Astrocyte (in vitro differentiated cells and primary cell): ENCODE measurements around the gene HOMER1. TPM values are rescaled to one million over a fixed set of nuclear protein-coding genes. Genes with fewer than 3 reads are reported as not detected.

Experiments used
- DNase-seq: peaks from one replicate; pipeline ENCODE4 v3.0.0-alpha.2; 2010; ENCODE audit warnings: low read depth
- FAIRE-seq: peaks from 2 replicates; lab custom pipeline; 2011; peaks lifted over from hg19 to GRCh38; lab: Jason Lieb, UNC
- H2AFZ ChIP-seq: 2 replicates; pipeline ENCODE4 v1.6.0; 2012; ENCODE audit warnings: low read depth, low read length, inconsistent platforms
- H3K27ac ChIP-seq: 2 replicates; pipeline ENCODE4 v1.5.1; 2011; ENCODE audit warnings: low read depth, low read length, inconsistent platforms
- H3K27me3 ChIP-seq: 2 replicates; pipeline ENCODE4 v1.6.0; 2011; ENCODE audit warnings: low read length, inconsistent platforms; ENCODE audit not compliant: insufficient read depth
- H3K36me3 ChIP-seq: 2 replicates; pipeline ENCODE4 v1.5.1; 2011; ENCODE audit warnings: low read length, inconsistent platforms; ENCODE audit not compliant: insufficient read depth
- H3K4me1 ChIP-seq: 2 replicates; pipeline ENCODE4 v1.5.1; 2011; ENCODE audit warnings: low read length, inconsistent platforms; ENCODE audit not compliant: insufficient read depth
- H3K4me2 ChIP-seq: 2 replicates; pipeline ENCODE4 v1.6.0; 2012; ENCODE audit warnings: low read length, inconsistent platforms
- H3K4me3 ChIP-seq: 2 replicates; pipeline ENCODE4 v1.5.1; 2011; ENCODE audit warnings: low read depth, mild to moderate bottlenecking, low read length, inconsistent platforms; ENCODE audit not compliant: insufficient read depth
- H3K79me2 ChIP-seq: 2 replicates; pipeline ENCODE4 v1.6.0; 2012; ENCODE audit warnings: mild to moderate bottlenecking, low read length, inconsistent platforms; ENCODE audit not compliant: insufficient read depth
- H3K9ac ChIP-seq: 2 replicates; pipeline ENCODE4 v1.6.0; 2012; ENCODE audit warnings: mild to moderate bottlenecking, low read length, inconsistent platforms
- H3K9me3 ChIP-seq: 2 replicates; pipeline ENCODE4 v1.5.1; 2012; ENCODE audit warnings: low read depth, mild to moderate bottlenecking, low read length, inconsistent platforms; ENCODE audit not compliant: insufficient read depth
- H4K20me1 ChIP-seq: 2 replicates; pipeline ENCODE4 v1.6.0; 2012; ENCODE audit warnings: low read length, inconsistent platforms; ENCODE audit not compliant: insufficient read depth
- H3K27ac Mint-ChIP-seq: one replicate; pipeline ENCODE4 v1.8.0; 2021; ENCODE audit warnings: mild to moderate bottlenecking, mixed read lengths; ENCODE audit not compliant: unreplicated experiment
- H3K27me3 Mint-ChIP-seq: one replicate; pipeline ENCODE4 v1.8.0; 2021; ENCODE audit warnings: low read depth, mixed read lengths; ENCODE audit not compliant: unreplicated experiment
- H3K36me3 Mint-ChIP-seq: one replicate; pipeline ENCODE4 v1.8.0; 2021; ENCODE audit warnings: low read depth, mixed read lengths; ENCODE audit not compliant: unreplicated experiment
- H3K4me1 Mint-ChIP-seq: one replicate; pipeline ENCODE4 v1.8.0; 2021; ENCODE audit warnings: low read depth, mixed read lengths; ENCODE audit not compliant: unreplicated experiment
- H3K4me3 Mint-ChIP-seq: one replicate; pipeline ENCODE4 v1.8.0; 2021; ENCODE audit warnings: mild to moderate bottlenecking, moderate library complexity, mixed read lengths; ENCODE audit not compliant: unreplicated experiment
- H3K9me3 Mint-ChIP-seq: one replicate; pipeline ENCODE4 v1.8.0; 2021; ENCODE audit warnings: mild to moderate bottlenecking, mixed read lengths; ENCODE audit not compliant: unreplicated experiment
- EZH2 ChIP-seq: IDR thresholded peaks from 2 replicates; pipeline ENCODE4 v1.6.1; 2012; ENCODE audit warnings: mild to moderate bottlenecking, low read length, inconsistent platforms; ENCODE audit not compliant: insufficient read depth
- total RNA-seq: library from RNA; stranded (reverse); gene quantifications from 2 replicates; pipeline ENCODE4 v1.2.1, GENCODE V29; 2021
- TF ChIP-seq, protein P1 (sequence below): IDR thresholded peaks from 2 replicates; pipeline ENCODE4 v1.5.1; 2011; ENCODE audit warnings: low read depth, mild to moderate bottlenecking, inconsistent platforms, low read length, moderate library complexity; ENCODE audit not compliant: insufficient read depth

The HOMER1 gene
- total RNA-seq, 1 donor from 2014 or later = 26.9 TPM

- Histone ChIP-seq H3K27me3 (no peaks in the 10 kb centered on the region), H3K4me2 (no peak overlapping the region), H3K4me3 (no peak overlapping the region), H3K36me3 (no peaks in the 10 kb centered on the region), H3K9ac (no peak overlapping the region), H3K9me3 (peaks cover 3% of the 10 kb centered on the region), H4K20me1 (no peaks in the 10 kb centered on the region), H3K79me2 (no peaks in the 10 kb centered on the region), H2AFZ (no peak overlapping the region), H3K4me1 (no peaks in the 10 kb centered on the region), H3K27ac (no peak overlapping the region)
- Mint-ChIP-seq H3K27ac (no peak overlapping the region), H3K27me3 (no peaks in the 10 kb centered on the region), H3K4me1 (no peaks in the 10 kb centered on the region), H3K36me3 (no peaks in the 10 kb centered on the region), H3K9me3 (no peaks in the 10 kb centered on the region), H3K4me3 (no peak overlapping the region)
- no peak for DNase-seq
- FAIRE-seq = no peak
- TF ChIP-seq, protein P1, sequence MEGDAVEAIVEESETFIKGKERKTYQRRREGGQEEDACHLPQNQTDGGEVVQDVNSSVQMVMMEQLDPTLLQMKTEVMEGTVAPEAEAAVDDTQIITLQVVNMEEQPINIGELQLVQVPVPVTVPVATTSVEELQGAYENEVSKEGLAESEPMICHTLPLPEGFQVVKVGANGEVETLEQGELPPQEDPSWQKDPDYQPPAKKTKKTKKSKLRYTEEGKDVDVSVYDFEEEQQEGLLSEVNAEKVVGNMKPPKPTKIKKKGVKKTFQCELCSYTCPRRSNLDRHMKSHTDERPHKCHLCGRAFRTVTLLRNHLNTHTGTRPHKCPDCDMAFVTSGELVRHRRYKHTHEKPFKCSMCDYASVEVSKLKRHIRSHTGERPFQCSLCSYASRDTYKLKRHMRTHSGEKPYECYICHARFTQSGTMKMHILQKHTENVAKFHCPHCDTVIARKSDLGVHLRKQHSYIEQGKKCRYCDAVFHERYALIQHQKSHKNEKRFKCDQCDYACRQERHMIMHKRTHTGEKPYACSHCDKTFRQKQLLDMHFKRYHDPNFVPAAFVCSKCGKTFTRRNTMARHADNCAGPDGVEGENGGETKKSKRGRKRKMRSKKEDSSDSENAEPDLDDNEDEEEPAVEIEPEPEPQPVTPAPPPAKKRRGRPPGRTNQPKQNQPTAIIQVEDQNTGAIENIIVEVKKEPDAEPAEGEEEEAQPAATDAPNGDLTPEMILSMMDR = no peak
- TF ChIP-seq EZH2 = no peak
These were observed 13.5 kb upstream of the HOMER1 start for GRCh38 chr5:79527431-79527830.

GRCh38 chr5:79526928-79527327 lies 13.0 kb upstream of the HOMER1 start:
- Histone ChIP-seq H3K79me2 (no peaks in the 10 kb centered on the region), H3K4me1 (no peaks in the 10 kb centered on the region), H4K20me1 (no peaks in the 10 kb centered on the region), H3K4me2 (no peak overlapping the region), H3K9me3 (peaks cover 3% of the 10 kb centered on the region), H3K27me3 (no peaks in the 10 kb centered on the region), H2AFZ (no peak overlapping the region), H3K4me3 (no peak overlapping the region), H3K9ac (no peak overlapping the region), H3K27ac (no peak overlapping the region), H3K36me3 (no peaks in the 10 kb centered on the region)
- Mint-ChIP-seq H3K27ac (no peak overlapping the region), H3K4me1 (no peaks in the 10 kb centered on the region), H3K9me3 (no peaks in the 10 kb centered on the region), H3K36me3 (no peaks in the 10 kb centered on the region), H3K4me3 (no peak overlapping the region), H3K27me3 (no peaks in the 10 kb centered on the region)
- no peak for DNase-seq
- TF ChIP-seq, protein P1 = no peak
- no peak for TF ChIP-seq EZH2
- FAIRE-seq = no peak

GRCh38 chr5:79526493-79526892 lies 12.6 kb upstream of the HOMER1 start:
- Mint-ChIP-seq H3K4me3 (no peak overlapping the region), H3K36me3 (no peaks in the 10 kb centered on the region), H3K9me3 (no peaks in the 10 kb centered on the region), H3K27me3 (no peaks in the 10 kb centered on the region), H3K4me1 (no peaks in the 10 kb centered on the region), H3K27ac (no peak overlapping the region)
- no peak overlapping the region for H3K9ac ChIP-seq
- H3K4me1 ChIP-seq = no peaks in the 10 kb centered on the region
- H3K36me3 ChIP-seq = no peaks in the 10 kb centered on the region
- H4K20me1 ChIP-seq = no peaks in the 10 kb centered on the region
- H3K79me2 ChIP-seq = no peaks in the 10 kb centered on the region
- DNase-seq (no peak), FAIRE-seq (no peak)
- no peak overlapping the region for H3K27ac ChIP-seq
- no peak overlapping the region for H3K4me2 ChIP-seq
- peaks cover 3% of the 10 kb centered on the region for H3K9me3 ChIP-seq
- no peak overlapping the region for H3K4me3 ChIP-seq
- TF ChIP-seq EZH2 = no peak
- TF ChIP-seq, protein P1 = no peak
- H2AFZ ChIP-seq = no peak overlapping the region
- H3K27me3 ChIP-seq = no peaks in the 10 kb centered on the region
